SH-SY5Y (cell line): ENCODE data around the gene INO80E.

Experiments
- GATA2 ChIP-seq: IDR thresholded peaks from 2 replicates; pipeline ENCODE4 v1.6.1; 2011; ENCODE audit warnings: mild to moderate bottlenecking, low read depth, low read length
- GATA3 ChIP-seq: IDR thresholded peaks from 2 replicates; pipeline ENCODE4 v1.6.1; 2011; ENCODE audit warnings: low read depth, mild to moderate bottlenecking, low read length, moderate library complexity

The INO80E gene

DNA sequence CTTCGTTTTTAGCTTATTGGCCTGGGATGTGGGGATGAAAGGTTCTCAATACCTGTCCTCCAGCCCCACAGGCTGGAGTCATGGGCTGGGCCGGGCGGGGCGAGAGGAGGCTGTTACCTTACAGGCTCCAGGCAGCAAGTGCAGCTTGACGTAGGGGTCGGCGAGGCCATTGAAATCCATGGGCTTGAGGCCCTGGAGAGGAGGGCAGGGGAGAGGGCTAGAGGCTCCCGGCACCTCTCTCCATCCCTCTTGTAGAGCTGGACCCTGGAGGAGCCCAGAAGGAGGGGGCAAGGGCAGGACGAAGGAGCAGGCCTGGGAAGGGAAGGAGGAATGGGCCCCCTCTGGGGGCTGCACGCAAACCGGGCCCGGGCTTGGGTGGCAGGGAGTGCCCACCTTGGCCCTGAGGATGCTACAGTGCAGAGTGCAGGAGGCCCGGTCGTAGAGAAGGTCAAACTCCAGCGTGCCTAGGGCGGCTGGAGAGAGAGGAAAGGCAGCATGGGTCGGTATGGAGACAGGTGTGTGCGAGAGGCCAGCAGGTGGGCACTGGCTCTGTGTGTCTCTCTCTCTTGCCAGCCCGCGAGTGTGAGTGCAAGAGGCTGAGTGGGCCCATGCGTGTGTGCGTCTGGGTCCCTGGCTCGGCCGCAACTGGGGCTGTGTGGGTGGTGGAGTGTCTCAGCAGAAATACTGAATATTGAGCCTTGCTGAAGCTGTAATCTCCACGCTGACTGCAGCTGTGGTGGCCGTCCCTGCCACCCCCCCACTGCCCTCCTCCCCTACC, 13.2 kb downstream of the INO80E start:
- TF ChIP-seq GATA3 (no peak), GATA2 (no peak)

DNA sequence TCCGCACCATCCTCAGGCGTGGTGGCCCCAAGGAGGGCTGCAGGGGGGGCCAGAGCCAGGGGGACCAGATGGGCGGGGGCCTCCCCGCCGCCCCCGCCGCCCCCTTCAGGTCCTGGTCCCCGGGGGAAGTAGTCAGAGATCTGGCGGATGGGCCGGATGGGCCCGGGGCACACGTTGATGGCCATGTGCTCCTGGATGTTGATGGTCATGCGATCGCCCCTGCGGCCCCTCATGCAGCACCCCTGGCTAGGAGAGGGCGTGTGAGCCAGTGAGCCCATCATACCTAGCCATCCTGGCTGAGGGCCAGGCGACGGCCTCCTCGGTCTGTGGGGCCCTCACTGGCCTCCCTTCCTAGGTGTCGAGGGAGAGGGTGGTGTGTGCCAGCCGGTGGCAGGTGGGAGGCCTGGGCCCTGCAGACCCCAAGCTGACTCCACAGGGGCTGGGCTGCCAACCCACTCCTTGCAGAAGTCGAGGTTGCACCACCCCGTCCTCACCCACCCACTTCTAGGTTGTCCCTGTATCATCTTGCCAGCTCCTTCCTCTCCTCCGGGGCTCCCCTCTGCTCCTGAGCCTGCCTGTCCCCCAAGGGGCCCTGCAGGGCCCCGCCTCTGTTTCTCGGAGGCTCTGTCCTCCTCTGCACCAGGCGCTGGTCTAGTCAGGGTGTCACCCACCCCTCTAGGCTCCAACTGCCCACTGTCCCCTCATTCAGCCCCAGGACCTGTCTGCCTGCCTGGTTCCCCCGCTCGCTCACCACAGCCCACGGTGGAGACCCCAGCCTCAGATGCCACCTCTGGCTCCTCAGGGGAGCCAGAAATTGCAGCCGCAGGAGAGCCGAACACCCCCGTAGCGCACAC, 14.2 kb downstream of the INO80E start:
- TF ChIP-seq GATA2 (no peak), GATA3 (no peak)

DNA sequence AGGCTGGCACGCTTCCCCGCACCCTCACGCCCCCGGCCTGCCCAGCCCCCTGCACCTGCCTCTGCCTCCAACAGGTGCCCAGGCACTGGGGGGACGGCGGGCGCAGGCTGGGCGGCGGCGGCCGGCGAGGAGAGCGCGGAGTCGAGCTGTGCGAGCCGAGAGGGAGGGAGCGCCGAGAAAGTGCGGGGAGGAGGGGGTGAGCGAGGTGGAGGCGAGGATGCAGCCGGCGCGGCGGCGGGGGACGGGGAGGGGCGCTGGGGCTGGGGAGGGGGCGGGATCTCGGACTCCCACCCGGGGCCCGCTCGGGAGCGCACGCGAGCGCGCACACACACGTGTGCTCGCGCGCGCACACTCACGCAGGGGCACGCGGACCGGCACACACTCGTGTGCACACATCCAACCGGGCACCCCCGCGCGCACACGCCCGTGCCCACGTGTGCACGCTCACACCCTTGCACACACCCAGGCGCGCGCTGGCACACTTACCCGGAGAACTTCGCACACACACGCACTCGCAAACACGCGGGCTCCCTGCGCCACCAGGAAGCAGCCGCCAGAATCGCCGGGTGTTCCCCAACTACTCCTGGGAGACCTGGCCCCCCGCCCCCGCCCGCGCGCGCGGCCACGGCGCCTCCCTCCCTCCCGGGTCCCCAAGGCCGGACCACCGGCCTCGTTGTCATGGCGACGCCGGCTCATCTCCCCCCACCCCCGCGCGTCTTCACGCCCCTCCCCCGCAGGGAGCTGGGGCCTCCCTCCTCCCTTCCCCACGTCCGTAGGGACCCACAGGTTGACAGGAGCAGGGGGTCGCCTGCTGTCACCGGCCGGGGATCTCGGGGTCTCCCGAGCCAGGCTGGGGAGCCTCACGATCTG, 15.0 kb downstream of the INO80E start, which contains the start of gene DOC2A:
DOC2A (minus strand) TSS at position 184 of the 870 bp plus-strand sequence. CDS start 805 bp downstream, outside the sequence.
- TF ChIP-seq GATA3 (no peak), GATA2 (no peak)

DNA sequence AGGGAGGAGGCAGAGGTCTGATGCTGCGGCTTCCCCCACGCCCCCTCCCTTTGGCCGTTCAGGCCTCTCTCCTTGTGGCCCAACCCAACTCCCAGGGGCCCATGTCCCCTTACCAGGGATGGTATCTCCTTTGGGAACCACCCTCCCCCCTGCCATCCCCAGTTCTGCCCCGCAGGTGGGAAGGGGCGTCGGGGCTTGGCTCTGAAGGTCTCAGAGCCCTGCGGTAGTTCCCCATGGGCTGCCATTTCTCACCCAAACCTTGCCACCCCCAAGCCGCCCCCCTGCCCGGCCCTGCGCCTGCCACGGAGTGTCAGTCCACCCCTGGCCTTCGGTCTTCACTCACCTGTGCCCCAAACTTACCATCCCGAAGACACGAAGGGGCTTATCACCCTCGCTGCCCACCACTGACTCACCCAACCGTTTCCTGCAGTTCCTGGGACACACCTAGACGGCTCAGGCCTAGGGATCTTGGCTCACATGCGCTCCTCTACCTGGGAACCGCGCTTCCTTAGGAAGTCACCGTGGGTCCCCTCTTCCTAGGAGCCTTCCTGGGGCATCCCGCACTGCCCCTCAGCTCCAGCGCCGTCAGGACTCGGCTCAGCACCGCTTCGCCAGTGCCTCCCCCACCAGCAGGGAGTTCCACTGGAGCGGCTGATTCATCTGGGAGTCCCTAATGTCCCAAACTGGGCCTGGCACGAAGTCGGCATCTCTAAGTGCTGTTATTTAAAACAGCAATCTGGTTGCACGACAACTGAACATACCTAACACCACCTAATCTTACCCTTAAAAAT, 15.9 kb downstream of the INO80E start:
- TF ChIP-seq GATA3 (no peak), GATA2 (no peak)

DNA sequence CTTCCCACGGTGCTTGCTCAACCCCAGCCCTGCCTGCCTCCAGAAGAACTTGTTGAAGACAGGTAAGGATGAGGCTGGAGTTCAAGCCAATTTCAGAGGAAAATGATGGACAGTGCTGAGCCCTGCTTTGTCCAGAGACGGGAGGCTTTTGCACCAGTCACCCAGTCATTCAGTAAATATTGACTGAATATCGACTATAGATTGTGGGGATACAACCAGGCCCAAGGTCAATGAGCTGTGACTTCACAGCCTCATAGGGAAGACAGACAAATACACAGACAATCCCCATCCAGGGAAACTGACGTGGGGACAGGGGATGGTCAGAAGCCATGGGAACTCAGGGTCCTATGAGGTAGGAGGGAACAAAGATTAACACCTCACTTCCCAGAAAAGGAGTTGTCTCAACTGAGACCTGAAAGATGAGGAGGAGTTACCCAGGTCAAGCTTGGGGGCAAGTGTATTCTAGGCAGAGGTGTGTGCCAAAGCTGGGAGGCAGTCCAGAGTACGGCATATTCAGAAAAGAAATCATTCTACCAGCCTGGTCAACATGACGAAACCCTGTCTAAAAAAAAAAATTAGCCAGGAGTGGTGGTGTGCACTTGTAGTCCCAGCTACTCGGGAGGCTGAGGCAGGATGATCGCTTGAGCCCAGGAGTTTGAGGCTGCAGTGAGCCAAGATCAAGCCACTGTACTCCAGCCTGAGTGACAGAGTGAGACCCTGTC, 20.7 kb downstream of the INO80E start:
- TF ChIP-seq GATA2 (no peak), GATA3 (no peak)

DNA sequence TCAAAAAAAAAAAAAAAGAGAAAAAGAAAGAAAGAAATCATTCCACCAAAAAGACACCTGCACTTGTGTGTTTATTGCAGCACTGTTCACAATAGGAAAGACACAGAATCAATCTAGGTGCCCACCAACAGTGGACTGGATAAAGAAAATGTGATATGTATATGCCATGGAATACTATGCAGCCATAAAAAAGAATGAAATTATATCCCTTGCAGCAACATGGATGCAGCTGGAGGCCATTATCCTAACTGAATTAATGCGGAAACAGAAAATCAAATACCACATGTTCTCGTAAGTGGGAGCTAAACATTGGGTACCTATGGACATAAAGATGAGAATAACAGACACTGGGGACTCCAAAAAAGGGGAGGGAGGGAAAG, 21.2 kb downstream of the INO80E start:
- no peak for TF ChIP-seq GATA3
- no peak for TF ChIP-seq GATA2

DNA sequence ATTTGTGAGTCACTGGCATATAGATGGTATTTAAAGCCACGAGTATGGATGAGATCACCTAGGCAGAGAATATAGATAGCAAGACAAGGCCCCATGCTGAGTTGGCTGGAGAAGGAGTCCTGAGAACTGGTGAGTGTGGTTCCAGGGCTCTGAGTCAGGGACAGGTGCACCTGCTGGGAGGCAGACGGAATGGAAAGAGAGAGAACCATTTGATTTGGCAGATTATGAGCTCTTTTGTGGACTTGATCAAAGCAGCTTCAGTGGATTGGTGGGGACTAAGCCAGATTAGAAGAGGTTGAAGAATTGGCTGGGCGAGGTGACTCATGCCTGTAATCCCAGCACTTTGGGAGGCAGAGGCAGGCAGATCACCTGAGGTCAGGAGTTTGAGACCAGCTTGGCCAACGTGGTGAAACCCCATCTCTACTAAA, 22.7 kb downstream of the INO80E start:
- TF ChIP-seq GATA3 (no peak), GATA2 (no peak)

DNA sequence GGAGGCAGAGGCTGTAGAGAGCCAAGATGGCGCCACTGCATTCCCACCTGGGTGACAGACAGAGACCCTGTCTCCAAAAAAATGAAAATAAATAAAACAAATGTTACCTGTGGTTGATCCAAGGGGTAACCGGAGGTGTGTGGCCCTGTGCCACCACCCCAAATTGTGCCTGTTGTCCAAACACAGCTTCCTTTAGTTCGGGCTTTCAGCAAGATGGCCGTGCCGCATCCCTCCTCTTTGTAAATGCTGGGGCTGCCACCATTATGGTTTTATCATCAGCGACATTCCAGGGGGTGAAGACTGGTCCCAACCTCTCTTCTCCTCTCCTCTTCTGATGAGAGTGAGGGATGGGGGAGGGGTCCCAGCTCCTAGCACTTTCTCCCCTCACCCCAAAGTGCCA, 26.8 kb downstream of the INO80E start, which contains the start of gene C16orf92:
C16orf92 (plus strand) TSS at position 312 of the 400 bp plus-strand sequence. CDS start 143 bp downstream, outside the sequence.
- TF ChIP-seq GATA2 = no peak
- no peak for TF ChIP-seq GATA3

DNA sequence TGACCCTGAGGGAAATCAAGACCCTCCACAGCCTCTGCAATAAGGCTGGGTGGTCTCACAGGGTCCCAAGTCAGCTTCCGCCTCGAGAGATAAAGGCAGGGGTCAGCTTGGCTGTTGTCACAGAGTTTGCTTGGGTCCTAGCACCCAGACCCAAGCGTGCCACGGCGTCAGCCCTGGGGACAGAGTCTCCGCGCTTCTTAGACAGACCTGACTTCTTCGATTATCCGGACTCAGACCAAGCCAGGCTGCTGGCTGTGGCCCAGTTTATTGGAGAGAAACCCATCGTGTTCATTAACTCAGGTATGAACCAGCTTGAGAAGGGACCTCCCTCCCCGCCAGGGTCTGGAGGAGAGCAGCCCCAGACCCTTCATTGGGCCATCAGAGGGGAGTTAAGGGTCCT, 27.5 kb downstream of the INO80E start:
- TF ChIP-seq GATA2 (no peak), GATA3 (no peak)

DNA sequence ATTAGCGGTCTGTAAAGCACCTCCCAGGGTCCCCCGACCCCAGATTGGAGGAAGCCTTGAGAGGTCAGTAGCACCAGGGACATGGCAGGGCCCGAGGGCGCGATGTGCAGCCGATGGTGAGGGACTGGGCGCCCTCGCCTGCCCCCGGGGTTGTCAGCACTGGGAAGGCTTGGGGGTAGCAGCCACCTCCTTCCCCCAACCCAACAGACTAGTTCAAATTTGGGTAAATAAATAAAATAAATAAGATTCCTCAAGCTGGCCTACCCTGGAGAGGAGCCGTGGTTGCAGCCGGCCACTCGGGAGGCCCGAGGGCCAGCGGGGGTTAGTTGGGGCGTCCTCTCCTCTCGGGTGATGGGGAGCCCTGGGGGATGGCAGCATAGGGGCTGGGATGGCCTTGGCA, 28.4 kb downstream of the INO80E start:
- TF ChIP-seq GATA2 (no peak), GATA3 (no peak)

DNA sequence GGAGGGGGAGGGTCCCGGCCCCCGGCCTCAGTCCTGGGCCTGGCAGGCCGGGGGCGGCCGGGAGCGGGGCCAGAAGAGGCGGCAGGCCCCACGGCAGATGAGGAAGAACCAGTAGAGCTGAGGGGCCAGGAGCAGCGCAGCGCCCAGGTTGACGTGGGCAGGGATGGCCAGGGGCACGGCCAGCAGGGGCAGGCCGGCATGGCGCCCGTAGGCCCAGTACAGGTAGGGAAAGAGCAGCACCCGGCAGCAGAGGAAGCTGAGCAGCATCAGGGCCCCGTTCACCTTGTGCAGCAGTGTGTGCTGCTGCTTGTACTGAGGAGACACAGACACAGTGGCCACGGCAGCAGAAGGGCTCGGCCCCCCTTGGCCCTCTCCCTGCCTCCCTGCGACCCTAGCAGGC, 29.1 kb downstream of the INO80E start:
- TF ChIP-seq GATA2 (no peak), GATA3 (no peak)

DNA sequence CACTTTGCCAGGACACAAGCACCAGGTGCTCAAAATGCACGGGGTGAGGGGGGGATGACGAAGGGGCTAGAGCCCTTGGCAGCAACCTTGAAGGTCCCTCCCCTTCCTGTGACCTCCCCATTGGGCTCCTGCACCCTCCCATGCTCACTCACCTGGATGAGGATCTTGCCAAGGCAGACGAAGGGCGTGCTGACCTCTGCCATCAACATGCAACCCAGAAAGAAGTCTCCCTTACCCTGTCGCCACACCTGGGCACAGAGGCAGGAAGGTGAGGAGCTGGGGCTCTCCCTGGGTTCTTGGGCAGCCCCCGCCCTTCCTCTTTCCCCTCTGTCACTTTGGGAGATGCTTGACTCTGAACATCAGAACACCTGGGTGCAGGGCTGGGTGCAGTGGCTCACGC, 29.5 kb downstream of the INO80E start:
- TF ChIP-seq GATA3 (no peak), GATA2 (no peak)
